NCI-H2196 treated with DMSO at 0.1 percent for 48 hours (cell line): Measurements from ENCODE around the gene PAX2.

Source experiments
- DNase-seq: peaks from one replicate; lab custom pipeline; 2025; ENCODE audit not compliant: unreplicated experiment; lab: John Stamatoyannopoulos, UW

PAX2 gene

DNA sequence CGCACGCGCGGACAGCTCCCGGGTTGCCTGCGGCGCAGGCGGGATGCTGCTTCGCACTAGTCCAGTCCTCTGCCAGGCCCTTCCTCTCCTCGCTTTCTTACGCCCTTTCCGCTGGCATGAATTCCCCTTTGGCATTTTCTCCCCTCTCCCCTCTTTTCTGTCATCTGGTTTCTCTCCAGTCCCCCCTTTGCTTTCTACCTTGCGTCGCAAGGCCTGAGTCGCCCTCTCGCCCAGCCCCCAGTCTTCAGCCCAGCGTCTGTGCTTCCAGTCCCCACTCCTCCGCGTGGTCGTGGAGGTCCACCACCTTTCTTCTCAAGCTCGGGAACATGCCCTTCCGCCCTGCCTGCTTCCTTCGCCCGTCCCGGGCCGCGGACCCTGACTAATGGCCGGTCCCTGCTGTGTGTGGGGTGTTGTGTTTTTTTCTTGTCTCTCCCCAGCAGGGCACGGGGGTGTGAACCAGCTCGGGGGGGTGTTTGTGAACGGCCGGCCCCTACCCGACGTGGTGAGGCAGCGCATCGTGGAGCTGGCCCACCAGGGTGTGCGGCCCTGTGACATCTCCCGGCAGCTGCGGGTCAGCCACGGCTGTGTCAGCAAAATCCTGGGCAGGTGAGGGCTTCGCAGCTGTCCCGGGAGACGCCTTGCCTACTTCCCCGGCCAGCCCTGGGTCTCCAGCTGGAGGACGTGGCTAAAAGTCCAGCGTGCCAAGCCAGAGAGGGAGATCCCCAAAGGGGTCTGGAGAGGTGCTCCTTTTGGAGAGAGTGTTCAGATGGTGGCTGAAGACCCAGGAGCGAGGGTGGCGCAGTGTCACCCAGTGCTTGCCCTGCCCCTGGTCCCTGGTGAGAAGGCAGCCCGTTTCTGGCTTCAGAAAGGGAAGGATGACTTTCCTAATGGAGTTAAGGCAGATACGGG, 4.2 kb downstream of the PAX2 start:
- DNase-seq: no peak

DNA sequence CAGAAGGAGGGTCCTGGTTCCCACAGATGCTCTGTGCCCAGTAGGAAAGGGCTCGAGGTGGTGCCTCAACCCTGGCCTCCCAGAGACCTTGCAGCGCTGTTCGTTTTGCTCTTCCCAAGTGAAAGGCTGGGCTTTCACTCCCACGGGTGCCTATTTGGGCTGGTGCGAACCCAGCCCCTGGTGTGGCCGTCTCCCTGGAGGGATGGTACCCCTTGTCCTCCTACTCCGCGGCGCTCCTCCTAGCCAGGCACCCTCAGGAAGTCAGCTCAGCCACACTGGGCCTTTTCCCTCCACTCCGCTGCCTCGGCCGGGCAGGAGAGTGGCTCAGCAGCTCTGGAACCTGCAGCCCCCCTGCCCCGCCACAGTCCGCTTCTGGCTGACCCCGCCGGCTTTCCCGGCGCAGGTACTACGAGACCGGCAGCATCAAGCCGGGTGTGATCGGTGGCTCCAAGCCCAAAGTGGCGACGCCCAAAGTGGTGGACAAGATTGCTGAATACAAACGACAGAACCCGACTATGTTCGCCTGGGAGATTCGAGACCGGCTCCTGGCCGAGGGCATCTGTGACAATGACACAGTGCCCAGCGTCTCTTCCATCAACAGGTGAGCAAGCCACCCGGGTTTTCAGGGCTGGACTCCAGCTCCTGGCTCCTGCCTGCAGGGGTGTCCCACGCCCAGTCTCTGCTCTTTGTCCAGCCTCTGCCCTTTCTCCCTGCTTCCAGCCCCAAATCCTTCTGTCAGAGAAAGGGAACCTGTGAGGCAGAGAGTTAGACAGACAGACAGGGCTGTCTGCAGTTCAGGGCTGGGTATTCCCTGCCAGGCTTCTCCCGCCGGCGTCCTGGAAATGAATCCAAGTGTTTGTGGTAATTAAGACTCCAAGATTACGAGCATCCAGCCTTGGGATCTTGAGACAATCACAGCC, 5.2 kb downstream of the PAX2 start:
- no peak for DNase-seq

DNA sequence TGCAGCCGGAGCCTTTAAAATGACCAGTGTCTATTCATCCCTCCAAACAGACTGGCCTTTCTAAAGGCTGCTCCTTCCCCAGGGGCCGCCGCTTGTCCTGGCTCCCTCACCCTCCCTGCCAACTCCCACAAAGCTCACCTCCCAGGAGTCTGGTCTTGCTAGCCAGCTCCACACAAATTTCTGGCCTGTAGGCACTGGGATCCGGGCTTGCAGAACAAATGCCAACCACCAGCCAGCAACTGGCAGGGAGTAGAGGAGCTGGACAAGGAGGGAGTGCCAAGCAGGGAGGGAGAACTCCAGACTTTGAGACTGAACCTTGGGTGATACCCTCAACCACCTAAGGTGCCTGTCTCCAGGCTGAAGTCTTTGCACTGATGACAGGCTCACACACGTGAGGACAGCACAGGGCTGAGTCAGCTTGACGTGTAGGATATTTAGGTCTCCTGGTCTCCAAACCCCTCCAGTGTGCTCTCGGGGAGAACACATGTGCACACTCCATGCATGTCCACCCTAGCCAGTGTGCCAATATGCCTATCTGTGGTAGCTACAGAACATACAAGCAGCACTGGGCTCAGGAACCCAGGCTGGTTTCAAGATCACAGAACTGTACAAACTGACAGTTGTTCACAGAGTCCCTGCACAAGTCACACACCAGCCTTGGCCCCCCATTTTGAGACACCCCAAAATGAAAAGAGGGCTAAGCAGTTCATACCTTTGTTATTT, 6.0 kb downstream of the PAX2 start:
- DNase-seq: no peak

DNA sequence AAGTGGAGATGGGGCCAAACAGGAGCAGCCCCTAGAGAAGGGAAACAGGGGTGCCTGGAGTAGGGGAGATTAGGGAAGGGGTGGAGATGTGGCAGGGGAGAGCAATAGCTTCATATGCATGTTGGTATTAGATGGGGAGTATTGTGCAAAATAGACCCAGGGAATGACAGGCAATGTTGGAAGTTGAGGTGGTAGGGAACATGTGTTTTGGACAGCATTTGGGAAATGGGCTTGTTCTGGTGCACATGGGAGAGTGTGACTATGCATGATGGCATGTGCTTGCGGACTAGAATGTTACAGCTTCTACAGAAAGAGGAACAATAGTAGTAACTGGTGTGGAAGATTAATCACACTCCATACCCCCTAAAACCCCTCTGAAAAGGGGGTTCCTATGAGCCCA, 10.4 kb downstream of the PAX2 start:
- no peak for DNase-seq

DNA sequence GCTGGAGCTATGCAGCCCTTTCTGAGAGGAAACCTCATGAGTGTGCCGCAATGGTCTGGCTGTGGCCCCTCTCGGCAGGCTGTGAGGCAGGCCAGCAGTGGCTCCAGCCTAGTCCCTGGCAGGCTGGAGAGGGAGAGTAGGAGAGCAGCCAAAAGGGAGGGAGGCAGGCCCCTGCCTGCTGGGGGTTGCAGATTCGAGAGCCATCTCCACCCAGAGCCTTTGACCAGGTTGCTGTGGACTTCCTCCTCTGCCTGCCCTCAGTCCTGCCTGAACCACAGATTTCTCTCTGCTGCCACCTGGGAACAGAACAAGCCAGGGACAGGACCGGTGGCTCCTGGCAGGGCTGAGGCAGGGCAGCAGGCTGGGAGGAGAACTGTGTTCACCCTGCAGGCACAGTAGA, 13.9 kb downstream of the PAX2 start:
- no peak for DNase-seq

DNA sequence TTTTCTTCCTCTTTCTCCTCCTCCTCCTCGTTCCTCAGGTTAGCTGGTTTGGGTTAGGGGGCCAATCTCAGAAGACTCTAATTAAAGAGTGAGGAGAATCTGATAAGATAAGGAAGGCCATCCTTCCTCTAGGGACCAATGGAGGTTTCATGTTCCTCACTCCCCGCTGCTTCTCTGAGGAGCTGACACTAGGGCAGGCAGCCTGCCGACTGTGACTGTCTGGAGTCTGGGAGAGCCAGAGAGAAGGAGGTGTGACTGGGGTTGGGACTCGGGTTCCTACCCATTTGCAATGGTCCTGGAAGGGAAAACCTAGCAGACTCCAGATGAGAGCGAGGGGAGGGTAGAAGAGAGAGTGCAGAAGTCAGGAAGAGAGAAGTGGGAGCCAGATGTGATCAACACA, 15.3 kb downstream of the PAX2 start:
- DNase-seq: no peak

DNA sequence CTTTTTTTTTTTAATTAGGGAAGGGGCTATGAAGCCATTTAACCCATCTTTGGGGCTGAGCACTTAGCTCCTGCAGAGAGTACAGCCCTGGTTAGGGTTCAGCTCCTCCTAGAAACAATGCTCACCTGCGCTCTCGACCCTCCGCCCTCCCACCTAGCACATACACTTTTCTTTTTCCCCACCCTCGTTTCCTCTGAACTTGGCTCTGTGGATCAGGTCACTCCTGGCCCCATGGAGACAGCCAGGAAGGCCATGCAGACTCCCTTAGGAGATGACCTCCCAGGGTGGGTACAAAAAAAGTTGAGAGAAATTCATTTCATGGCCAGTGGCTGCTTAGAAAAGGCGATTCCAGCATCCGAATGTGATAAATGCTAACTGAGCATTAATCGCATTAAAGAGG, 15.8 kb downstream of the PAX2 start:
- no peak for DNase-seq

DNA sequence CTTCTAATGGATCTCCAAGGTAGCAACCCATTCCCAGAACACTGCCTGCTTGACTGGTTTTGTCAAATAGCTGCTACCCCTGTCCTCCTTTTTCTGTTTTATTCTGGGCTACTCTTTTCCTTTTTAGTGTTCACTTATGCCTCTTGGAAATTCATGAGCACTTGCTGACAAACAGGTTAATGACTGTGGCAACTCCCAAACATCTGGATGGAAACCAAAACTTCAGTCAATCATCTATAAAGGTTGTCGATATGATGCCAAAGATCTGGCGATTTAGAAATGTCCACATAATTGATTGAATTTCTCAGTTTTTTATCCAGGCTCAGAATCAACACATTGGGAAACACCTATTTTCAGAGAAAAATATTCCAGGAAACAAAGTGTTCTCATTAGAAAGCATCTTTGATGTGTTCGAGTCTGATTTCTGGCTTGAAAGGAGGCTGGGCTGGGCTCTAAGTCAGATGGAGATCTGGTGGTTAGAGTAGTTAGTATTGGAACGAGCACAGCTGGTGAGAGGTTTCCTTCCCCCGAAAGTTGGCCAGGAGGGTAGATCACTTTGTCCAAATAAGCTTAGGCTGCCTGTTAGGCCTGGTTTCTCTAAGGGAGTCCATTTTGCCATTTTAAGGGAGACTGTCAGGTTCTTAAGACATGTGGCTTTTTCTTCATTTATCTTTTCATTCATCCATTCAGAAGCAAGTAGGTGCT, 17.8 kb downstream of the PAX2 start:
- no peak for DNase-seq

DNA sequence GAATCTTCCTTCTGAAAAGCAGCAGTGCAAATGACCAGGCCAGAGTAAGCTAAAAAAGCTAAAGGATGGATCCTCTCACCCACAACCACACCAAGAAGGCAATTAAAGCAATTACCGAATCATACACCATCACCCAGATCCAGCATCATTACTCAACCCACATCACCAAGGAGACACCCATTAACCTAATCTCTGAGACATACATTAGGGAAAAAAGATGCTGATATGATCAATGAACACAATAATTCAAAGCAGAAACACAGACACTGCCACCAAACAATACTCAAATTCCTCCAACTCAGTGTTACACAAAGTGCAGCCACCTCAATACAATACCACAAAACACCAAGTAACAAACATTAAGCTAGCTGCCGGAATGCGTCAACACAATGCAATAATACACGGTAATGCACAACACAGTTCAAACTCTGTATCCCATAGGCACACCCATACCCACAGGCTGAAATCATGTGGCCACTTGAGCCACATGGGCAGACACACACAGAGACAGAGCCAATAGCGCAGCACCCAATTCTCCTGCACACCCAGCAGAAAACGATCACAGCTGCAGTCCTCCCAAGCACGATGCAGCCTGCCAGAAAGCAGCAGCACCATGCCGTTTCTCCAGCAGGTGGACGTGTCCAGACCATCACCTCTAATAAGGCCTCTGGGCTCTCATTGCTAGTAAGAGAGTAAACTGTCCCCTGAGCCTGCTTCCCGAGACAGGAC, 21.5 kb downstream of the PAX2 start:
- no peak for DNase-seq

DNA sequence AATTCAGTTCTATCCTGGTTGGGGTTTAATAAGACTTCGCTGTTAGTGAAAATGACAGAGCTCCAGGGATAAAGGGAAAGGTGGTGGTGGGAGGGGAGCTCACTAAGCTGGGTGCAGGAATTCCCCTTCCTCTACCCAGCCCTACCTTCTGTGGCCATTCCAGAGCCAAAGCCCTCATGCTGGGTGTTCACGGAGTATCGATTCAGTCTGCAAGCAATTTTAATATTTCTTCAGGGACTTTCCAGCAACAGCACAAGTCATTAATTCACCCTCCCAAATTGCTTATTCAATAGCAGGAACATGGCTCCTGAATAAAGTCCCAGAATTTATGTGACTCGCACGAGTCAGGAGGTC, 22.0 kb downstream of the PAX2 start:
- DNase-seq: no peak

DNA sequence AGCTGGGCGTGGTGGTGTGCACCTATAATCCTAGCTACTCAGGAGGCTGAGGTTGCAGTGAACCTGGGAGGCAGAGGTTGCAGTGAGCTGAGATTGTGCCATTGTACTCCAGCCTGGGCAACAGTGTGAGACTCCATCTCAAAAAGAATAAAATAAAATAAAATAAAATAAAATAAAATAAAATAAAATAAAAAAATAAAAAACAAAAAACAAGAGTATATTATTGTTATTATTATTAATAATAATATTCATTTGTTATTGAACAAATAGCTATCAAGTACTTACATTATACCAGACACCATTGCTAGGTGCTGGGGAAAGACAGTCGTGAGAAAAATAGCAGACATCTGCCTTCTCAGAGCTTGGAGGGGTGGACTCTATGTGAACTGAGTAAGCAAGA, 24.1 kb downstream of the PAX2 start:
- DNase-seq: no peak

DNA sequence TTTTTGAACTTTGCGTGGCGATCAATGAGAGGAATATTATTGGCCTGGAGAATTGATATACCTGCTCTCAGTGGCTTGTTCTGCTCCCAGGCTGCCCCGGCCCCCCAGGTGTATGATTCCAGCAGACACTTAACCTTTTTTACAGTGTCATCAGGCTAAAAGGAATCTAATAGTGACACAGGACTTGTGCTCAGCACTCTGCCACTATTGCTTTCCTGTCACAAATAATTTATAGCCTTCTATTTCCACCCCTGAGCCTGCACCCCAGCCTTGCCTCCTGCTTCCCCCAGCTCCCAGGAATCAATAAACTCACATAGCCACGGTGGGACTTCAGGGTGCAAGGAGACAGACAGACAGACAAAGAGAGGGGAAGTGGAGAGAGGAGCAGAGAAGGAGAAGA, 28.3 kb downstream of the PAX2 start:
- DNase-seq: no peak

DNA sequence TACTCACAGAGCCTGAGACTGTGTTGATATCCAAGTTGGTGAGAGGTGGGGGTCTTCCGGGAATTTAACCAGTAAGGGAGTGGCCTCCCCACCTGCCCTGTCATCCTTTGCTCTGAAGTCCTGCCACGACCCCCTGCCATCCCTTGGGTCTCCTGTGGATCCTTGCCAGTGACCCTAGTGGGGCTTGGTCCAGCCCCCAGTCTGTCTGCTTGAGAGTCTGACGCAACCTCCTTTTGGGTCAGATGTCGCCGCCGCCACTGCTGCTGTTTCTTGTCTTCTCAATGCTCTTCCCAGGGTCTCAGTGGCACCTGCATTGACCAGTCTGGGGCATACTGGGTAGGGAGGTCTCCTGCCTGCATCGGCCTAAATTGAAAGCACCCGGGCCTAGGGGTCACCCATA, 28.8 kb downstream of the PAX2 start:
- no peak for DNase-seq

DNA sequence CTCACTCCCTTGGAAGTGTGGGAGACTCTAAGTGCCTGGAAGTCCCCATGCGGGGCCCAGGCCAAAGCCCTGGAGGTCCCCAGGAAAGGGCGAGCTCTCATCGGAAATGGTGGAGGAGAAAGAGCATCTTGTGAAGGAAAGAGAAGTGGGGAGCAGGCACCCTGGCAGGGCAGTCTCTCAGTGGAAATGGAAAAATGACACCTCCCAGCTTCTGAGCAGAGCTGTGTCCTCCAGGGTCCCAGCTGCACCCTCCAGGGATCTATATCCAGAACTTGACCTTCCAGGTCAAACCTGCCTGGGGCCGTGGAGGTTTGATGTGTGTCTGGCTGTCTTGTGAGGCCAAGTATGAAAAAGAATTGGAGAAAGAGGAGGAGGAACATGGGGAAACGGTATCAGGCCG, 29.5 kb downstream of the PAX2 start:
- no peak for DNase-seq

DNA sequence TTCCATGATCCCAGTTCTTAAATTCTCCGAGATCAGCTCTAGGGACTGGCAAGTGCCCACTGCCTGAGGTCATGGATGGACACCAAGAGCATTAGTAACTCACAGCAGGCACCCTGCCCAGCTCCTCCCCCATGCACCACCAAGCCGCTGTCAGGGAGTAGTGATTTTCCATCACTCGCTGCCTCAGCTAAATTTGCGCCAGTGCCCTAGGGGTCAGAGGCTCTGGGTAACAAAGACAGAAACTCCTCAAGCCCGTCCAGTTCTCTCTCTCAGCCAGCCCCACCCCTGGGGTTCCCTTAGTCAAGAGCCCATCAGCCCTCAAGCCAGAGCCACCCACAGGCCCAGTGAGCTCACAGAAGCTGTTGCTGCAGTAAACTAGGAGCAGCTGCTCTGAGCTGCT, 30.0 kb downstream of the PAX2 start:
- DNase-seq: no peak

DNA sequence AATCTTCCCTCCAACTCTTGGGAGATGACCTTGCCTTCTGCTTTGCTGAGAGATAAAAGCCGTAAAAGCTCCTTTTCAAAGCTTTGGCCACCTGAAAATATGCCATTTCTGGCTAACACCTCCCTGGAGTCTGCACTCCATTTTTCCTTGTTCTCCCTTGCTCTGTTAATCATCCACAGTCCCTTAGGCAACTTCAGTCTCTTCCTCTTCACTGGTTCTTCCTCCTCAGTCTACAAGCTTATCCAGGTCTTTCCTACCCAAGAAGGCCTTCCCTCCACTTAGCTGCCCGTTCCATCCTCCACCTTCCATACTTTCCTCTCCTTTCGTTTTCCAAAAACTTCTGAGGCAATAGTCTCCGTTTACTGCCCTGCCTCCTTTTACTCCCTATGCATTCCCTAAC, 30.5 kb downstream of the PAX2 start:
- no peak for DNase-seq

DNA sequence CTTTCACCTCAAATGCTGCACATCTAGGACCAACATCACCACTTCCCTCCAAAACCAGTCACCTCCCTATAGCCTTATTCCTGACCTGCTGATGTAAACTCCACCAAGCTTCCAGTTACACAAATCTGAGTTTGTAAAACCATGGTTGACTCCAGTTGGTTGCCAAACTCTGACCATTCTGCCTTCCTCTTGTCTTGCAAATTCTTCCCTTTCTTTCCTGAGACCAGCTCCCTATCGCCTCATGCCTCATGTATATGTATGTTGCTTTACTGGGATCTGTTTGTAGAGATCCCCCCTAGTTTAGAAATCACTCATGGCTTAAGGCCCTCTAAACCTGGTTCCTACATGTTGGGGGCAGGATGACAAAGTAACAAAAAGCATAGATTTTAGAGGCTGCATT, 31.3 kb downstream of the PAX2 start:
- no peak for DNase-seq

DNA sequence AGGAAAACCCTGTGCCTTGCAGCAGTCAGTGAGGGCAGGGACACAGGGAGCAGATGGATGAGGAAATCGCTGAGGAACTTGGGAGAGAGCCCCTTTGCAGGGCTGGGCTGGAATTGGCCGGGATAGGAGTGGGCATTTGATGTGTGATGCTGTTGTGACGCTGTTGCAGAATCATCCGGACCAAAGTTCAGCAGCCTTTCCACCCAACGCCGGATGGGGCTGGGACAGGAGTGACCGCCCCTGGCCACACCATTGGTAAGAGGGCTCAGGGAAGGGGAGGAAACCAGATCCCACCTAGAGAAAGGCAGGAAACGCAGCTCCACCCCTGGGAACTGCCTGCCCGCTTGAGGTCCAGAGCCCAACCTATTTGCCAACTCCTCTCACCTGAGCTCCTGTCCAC, 33.9 kb downstream of the PAX2 start:
- no peak for DNase-seq

DNA sequence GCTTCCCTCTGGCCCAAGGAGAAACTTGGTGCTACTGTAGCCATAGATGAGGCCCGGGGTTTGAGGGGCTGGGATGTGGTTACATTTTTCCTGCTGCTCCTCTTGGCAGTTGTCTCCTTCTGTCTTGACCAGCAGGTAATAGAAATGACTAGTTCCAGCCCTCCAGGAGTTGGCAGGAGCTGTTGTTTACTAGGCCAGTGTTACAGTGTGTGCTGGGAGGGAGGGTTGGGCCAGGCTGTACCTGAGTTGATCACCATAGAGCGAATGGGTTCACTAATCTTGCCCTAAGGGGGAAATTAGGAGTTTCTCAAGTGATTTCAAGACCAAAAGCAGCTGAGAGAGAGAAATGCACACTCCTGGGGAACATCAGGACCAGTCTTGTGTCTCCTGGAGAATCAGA, 34.9 kb downstream of the PAX2 start:
- no peak for DNase-seq

DNA sequence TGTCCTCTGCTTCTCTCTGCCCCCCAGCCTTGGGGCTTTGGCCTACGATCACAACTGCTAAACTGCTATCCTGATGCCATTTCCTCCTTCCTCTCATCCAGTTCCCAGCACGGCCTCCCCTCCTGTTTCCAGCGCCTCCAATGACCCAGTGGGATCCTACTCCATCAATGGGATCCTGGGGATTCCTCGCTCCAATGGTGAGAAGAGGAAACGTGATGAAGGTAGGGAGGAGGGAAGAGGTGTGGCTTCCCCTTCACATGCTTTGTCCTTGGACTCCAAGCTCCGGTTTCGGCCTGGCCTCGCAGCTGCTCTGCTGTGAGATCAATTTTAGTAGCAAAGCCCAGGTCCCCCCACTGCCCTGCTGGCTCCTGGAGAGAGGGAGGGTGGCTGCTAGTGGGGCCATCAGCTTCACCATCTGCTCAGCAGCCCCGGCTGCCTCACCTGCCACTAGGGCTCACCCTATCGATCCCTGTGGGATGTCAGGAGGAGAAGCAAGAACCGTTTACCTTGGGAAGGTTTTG, 35.8 kb downstream of the PAX2 start:
- DNase-seq: no peak
